Astrocyte of the spinal cord (primary cell): ENCODE measurements around the gene PHGDH.

Experiments used
- DNase-seq: peaks from one replicate; pipeline ENCODE4 v3.0.0; 2011; ENCODE audit warnings: low read depth, low spot score
- H3K4me3 ChIP-seq: 2 replicates; pipeline ENCODE4 v1.5.1; 2011; ENCODE audit warnings: low read depth, mild to moderate bottlenecking, low read length, moderate library complexity
- in situ Hi-C: cut with HindIII; loops from 2 replicates; pipeline ENCODE4 v1.10.0; 2017; ENCODE audit warnings: low sequenced_read_pairs
- TF ChIP-seq, protein P1 (sequence below): IDR thresholded peaks from 2 replicates; pipeline ENCODE4 v1.5.1; 2012; ENCODE audit warnings: low read depth, mild to moderate bottlenecking, low read length, inconsistent platforms

Gene PHGDH

GRCh38 chr1:119762953-119763352 lies 51.2 kb downstream of the PHGDH start:
- in situ Hi-C loops: no loop called here
- TF ChIP-seq, protein P1, sequence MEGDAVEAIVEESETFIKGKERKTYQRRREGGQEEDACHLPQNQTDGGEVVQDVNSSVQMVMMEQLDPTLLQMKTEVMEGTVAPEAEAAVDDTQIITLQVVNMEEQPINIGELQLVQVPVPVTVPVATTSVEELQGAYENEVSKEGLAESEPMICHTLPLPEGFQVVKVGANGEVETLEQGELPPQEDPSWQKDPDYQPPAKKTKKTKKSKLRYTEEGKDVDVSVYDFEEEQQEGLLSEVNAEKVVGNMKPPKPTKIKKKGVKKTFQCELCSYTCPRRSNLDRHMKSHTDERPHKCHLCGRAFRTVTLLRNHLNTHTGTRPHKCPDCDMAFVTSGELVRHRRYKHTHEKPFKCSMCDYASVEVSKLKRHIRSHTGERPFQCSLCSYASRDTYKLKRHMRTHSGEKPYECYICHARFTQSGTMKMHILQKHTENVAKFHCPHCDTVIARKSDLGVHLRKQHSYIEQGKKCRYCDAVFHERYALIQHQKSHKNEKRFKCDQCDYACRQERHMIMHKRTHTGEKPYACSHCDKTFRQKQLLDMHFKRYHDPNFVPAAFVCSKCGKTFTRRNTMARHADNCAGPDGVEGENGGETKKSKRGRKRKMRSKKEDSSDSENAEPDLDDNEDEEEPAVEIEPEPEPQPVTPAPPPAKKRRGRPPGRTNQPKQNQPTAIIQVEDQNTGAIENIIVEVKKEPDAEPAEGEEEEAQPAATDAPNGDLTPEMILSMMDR: no peak
- no peak overlapping the region for H3K4me3 ChIP-seq
- DNase-seq: no peak

GRCh38 chr1:119764220-119764619 lies 52.5 kb downstream of the PHGDH start:
- TF ChIP-seq, protein P1: no peak
- no peak overlapping the region for H3K4me3 ChIP-seq
- in situ Hi-C loops: no loop called here
- DNase-seq: no peak

GRCh38 chr1:119766374-119766794 lies 54.6 kb downstream of the PHGDH start:
- H3K4me3 ChIP-seq: no peak overlapping the region
- TF ChIP-seq, protein P1: no peak
- in situ Hi-C loops: no loop called here
- no peak for DNase-seq

GRCh38 chr1:119767486-119767885 lies 55.8 kb downstream of the PHGDH start:
- H3K4me3 ChIP-seq: no peak overlapping the region
- in situ Hi-C loops: no loop called here
- TF ChIP-seq, protein P1: no peak
- DNase-seq: no peak

DNA sequence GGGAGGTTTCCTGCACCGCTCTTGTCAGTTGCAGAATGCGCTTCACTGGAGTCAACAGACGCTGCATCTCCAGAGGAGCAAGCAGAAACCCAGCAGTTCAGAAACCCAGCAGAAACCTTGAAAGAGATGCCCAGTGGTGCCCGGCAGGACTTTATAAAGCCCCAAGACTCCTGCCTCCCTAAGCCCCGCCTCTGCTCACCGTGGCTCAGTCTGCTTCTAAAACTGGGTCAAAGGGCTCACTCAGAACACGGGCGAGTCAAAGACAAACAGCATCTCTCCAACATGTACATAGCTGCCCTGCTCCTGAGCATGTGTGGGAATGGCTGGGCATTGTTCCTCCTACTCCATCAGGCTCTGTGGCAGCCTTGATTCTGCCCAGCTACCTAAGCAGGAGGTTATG lies 57.0 kb downstream of the PHGDH start, which contains the start of gene HMGCS2:
TSS of gene HMGCS2 (minus strand) at position 128 of the 400 bp plus-strand sequence. CDS start at position 67, 61 bp downstream.
- TF ChIP-seq, protein P1: no peak
- in situ Hi-C loops: no loop called here
- DNase-seq: no peak
- H3K4me3 ChIP-seq: no peak within 1 kb of the TSS

GRCh38 chr1:119771016-119771415 lies 59.3 kb downstream of the PHGDH start:
- peak; percentile 14 for DNase-seq
- H3K4me3 ChIP-seq: no peak overlapping the region
- TF ChIP-seq, protein P1: no peak
- in situ Hi-C loops: no loop called here

- in situ Hi-C loops: no loop called here
- DNase-seq: no peak
- TF ChIP-seq, protein P1: no peak
- H3K4me3 ChIP-seq: no peak overlapping the region
Measured at GRCh38 chr1:119771770-119772169, 60.0 kb downstream of the PHGDH start.
